Tibial nerve (tissue), 3 donors: Measurements from ENCODE around the gene ACOT4.
"Not testable (repeated sequence)": the region's sequence is repeated elsewhere in the genome, so short reads cannot be mapped to it uniquely, and the experiment has no call there.

Source experiments
- CTCF ChIP-seq, 5 experiments: fragments of 200-600 bp in 3 of 5; fragments of 450-650 bp in 2 of 5; sonication (generic) in 3 of 5; IDR thresholded peaks; one replicate each; pipeline ENCODE4 v1.5.1; 2016 to 2019; ENCODE audit warnings: antibody characterized with exemption in 5 of 5, mild to moderate bottlenecking in 3 of 5, moderate library complexity in 2 of 5
- POLR2A ChIP-seq, 2 donors: fragments of 450-650 bp; IDR thresholded peaks; one replicate each; pipeline ENCODE4 v1.6.1; 2017; ENCODE audit warnings: antibody characterized with exemption in 2 of 2, mild to moderate bottlenecking in 2 of 2, moderate library complexity in 2 of 2

GRCh38 chr14:73562256-73562655, 29.4 kb upstream of the ACOT4 start:
- TF ChIP-seq CTCF, POLR2A (IDR thresholded peaks at IDR 0.05): not testable (repeated sequence)
